Measurements from ENCODE around the gene HAT1. TPM values are rescaled to one million over a fixed set of nuclear protein-coding genes. Genes with fewer than 3 reads are reported as not detected.

HAT1 gene
- total RNA-seq, 2 donors from 2014 or later, result 5.6 to 21.5 TPM

- Histone ChIP-seq H3K36me3 (replicated peaks in 1 of 2; ENCODE audit: insufficient read depth in 1 of 2, low read depth in 2 of 2) (no peaks in the 10 kb centered on the region), H3K4me3 (no peak overlapping the region), H3K4me1 (no peaks in the 10 kb centered on the region), H3K27me3 (no peaks in the 10 kb centered on the region), H3K9me3 (no peaks in the 10 kb centered on the region), H3K27ac (no peak overlapping the region)
- intact Hi-C loops (cut with DNase I), result no loop called here
- DNase-seq (no peak), ATAC-seq (no peak)
- no peak for TF ChIP-seq CTCF (IDR thresholded peaks at IDR 0.05)
- no peak for TF ChIP-seq POLR2A (IDR thresholded peaks at IDR 0.05)
- WGBS, 2 donors, result 32 to 42% methylated on average over 1 of the region's 1 CpG
These were observed 11.8 kb upstream of the HAT1 start for GRCh38 chr2:171910494-171910893.

GRCh38 chr2:171913517-171913916 is 8.7 kb upstream of the HAT1 start:
- Histone ChIP-seq H3K36me3 (replicated peaks in 1 of 2; ENCODE audit: insufficient read depth in 1 of 2, low read depth in 2 of 2) (no peaks in the 10 kb centered on the region), H3K9me3 (no peaks in the 10 kb centered on the region), H3K27ac (no peak overlapping the region), H3K4me3 (no peak overlapping the region), H3K4me1 (no peaks in the 10 kb centered on the region), H3K27me3 (no peaks in the 10 kb centered on the region)
- 71 to 74% methylated on average over 3 of the region's 3 CpGs for WGBS, 2 donors
- intact Hi-C loops (cut with DNase I), result no loop called here
- TF ChIP-seq POLR2A (IDR thresholded peaks at IDR 0.05) (no peak), CTCF (IDR thresholded peaks at IDR 0.05) (no peak)
- DNase-seq (no peak), ATAC-seq (no peak)

GRCh38 chr2:171919453-171919852 is 2.8 kb upstream of the HAT1 start:
- H3K9me3 ChIP-seq, result no peaks in the 10 kb centered on the region
- 77 to 81% methylated on average over 2 of the region's 2 CpGs for WGBS, 2 donors
- DNase-seq (no peak), ATAC-seq (no peak)
- no peak overlapping the region for H3K4me3 ChIP-seq
- H3K27ac ChIP-seq, result no peak overlapping the region
- H3K36me3 ChIP-seq (replicated peaks in 1 of 2; ENCODE audit: insufficient read depth in 1 of 2, low read depth in 2 of 2), result no peaks in the 10 kb centered on the region
- TF ChIP-seq CTCF (IDR thresholded peaks at IDR 0.05) (no peak), POLR2A (IDR thresholded peaks at IDR 0.05) (no peak)
- intact Hi-C loops (cut with DNase I), result no loop called here
- H3K4me1 ChIP-seq, result peaks cover 22% of the 10 kb centered on the region
- H3K27me3 ChIP-seq, result no peaks in the 10 kb centered on the region

- H3K4me3 ChIP-seq, result no peak overlapping the region
- H3K27me3 ChIP-seq, result no peaks in the 10 kb centered on the region
- peaks cover 0 to 1% of the 10 kb centered on the region in 2 donors for H3K36me3 ChIP-seq (replicated peaks in 1 of 2; ENCODE audit: insufficient read depth in 1 of 2, low read depth in 2 of 2)
- no peaks in the 10 kb centered on the region for H3K9me3 ChIP-seq
- peak overlapping the region; percentile 86 to 97 (median 94) for H3K27ac ChIP-seq
- H3K4me1 ChIP-seq, result peaks cover 33% of the 10 kb centered on the region
- ATAC-seq, result no peak
- intact Hi-C loops (cut with DNase I), result no loop called here
- 10 to 24% methylated on average over 3 to 5 of the region's 5 CpGs for WGBS, 2 donors
- TF ChIP-seq POLR2A (IDR thresholded peaks at IDR 0.05) (no peak), CTCF (IDR thresholded peaks at IDR 0.05) (no peak)
- DNase-seq, result no peak
These were observed 361 bp upstream of the HAT1 start for GRCh38 chr2:171921970-171922229.

GRCh38 chr2:171923206-171923605 is 945 bp downstream of the HAT1 start:
- no peaks in the 10 kb centered on the region for H3K9me3 ChIP-seq
- DNase-seq, result peak; percentile 16 to 28 (median 24)
- 18% methylated on average over 13 of the region's 13 CpGs for WGBS, 2 donors
- intact Hi-C loops (cut with DNase I), result no loop called here
- no peak for ATAC-seq
- H3K4me3 ChIP-seq, result peak overlapping the region in 1 of 2 donors; percentile 83
- H3K27ac ChIP-seq, result peak overlapping the region in 3 of 4 donors; percentile 94 to 97 (median 95)
- peaks cover 0 to 4% of the 10 kb centered on the region in 2 donors for H3K36me3 ChIP-seq (replicated peaks in 1 of 2; ENCODE audit: insufficient read depth in 1 of 2, low read depth in 2 of 2)
- TF ChIP-seq POLR2A (IDR thresholded peaks at IDR 0.05) (no peak), CTCF (IDR thresholded peaks at IDR 0.05) (no peak)
- no peaks in the 10 kb centered on the region for H3K27me3 ChIP-seq
- H3K4me1 ChIP-seq, result peaks cover 33% of the 10 kb centered on the region
